Measurements from ENCODE around the gene ORM2.
"Not testable (repeated sequence)": the region's sequence is repeated elsewhere in the genome, so short reads cannot be mapped to it uniquely, and the experiment has no call there.

The ORM2 gene

GRCh38 chr9:114329625-114330022 is at the start of gene ORM2:
ORM2 (plus strand) TSS chr9:114329869; CDS start chr9:114329905, 36 bp downstream.
- DNase-seq (ENCODE audit: low read depth in 2 of 2): not testable (repeated sequence)

DNA sequence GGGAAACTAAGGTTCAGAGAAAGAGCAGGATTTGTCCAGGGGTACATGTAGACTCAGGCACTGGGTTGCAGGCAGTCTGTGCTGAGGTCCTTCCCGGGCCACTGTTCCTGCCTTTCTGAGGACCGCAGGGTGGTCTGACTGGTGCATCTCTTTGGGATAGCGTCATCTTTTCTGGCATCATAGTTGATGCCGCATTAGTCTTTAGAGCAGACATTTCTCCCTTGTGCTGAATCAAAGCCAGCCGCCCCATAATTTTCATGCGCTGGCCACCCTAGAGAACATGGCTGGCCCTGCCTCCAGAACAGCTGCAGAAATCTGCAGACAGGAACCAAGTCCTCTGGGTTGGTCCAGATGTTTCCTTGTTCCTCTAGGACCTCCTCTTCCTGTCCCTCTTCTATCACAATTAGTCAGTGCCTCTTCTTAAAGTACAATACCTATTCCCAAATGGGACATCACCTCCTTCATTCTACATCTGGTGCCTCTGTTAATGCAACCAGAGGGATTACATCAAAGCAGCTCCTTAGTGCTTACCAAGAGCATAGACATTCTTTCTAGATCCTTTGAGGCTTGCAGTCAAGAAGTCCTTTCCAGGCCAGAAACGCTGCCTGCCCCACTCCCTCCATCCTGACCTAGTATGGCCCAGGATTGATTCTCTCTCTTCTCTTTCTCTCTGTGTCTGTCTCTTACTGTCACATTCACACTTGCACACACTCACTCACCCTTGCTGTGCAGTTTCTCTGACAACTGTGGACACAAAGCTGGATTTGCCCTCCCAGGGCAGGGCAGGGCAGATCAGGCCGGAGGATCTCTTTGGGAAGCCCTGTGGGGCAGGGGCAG is 48.8 kb upstream of the ORM2 start:
- no peak for DNase-seq (ENCODE audit: low read depth in 2 of 2)

DNA sequence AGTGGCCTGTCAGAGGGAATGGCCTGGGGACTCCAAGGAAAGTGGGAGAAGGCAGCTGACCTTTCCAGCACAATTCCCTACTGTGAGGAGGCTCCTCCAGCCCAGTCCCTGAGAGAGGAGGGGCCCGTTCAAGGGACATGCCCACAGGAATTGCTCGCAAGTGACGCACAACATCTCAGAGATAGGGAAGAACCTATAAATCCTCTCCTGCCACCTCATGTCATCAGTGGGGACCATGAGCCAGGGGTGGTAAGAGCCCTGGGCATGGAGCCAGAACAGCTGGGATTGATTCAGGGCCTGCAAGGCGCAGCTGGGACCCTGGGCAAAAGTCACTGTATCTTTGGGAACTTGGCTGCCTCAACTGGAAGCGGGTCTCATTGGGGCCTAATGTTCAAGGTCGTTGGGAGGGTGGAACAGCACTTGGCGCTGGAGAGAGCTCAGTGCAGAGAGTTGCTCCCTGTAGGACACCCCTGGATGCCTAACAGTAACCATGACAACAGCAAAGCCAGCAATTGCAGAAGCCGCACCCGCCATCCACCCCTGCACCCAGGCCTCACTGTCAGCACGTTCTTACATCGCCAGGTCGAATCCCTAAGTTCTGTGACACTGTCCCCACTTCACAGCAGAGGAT is 48.1 kb upstream of the ORM2 start:
- no peak for DNase-seq (ENCODE audit: low read depth in 2 of 2)

DNA sequence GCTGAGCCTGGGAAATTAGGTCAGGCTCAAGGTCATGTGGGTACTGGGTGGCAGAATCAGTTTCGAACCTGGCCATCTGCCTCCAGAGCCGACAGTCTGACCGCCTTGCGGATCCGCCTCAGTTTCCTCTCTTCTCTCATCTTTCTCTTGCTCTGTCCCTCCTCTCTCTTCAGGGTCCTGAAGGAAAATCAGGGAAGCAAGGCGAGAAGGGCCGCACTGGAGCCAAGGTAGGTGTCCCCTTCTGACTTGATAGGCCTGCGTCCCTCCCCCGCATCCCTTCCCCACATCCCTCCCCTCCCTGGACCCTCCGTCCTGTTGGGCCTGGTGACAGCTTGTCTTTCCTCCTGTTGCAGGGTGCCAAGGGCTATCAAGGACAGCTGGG is 47.6 kb upstream of the ORM2 start:
- DNase-seq (ENCODE audit: low read depth in 2 of 2): no peak

GRCh38 chr9:114282507-114282906 is 47.2 kb upstream of the ORM2 start:
- DNase-seq (ENCODE audit: low read depth in 2 of 2): no peak

GRCh38 chr9:114282926-114283325 is 46.7 kb upstream of the ORM2 start:
- peak in 1 of 2 donors; percentile 19 for DNase-seq (ENCODE audit: low read depth in 2 of 2)

DNA sequence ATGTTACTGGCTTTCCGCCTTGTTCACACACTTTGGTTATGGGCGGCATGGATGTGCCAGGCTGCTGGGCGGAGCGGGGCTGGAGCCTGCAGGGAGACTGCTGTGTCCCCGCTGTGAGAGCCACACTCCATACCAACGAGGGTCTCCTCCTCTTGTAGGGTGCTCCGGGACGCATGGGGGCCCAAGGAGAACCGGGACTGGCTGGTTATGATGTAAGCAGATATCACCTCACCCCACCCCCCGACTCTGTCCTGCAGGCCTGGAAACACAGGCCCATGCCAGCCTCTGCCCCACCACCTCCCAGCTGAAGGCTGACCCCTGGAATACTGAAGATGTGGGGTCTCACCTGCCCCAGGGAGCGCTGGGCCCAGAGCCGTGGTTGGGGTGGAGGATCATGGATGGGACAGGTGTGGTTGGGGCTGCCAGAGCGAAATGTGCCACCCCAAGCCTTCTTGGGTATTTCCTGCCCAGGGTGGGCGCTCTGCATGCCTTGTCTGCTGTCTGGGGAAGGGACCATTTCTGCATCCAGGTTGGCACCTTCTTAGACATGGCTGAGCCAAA is 46.0 kb upstream of the ORM2 start:
- DNase-seq (ENCODE audit: low read depth in 2 of 2): no peak

GRCh38 chr9:114284316-114285060 is 45.2 kb upstream of the ORM2 start:
- no peak for DNase-seq (ENCODE audit: low read depth in 2 of 2)

DNA sequence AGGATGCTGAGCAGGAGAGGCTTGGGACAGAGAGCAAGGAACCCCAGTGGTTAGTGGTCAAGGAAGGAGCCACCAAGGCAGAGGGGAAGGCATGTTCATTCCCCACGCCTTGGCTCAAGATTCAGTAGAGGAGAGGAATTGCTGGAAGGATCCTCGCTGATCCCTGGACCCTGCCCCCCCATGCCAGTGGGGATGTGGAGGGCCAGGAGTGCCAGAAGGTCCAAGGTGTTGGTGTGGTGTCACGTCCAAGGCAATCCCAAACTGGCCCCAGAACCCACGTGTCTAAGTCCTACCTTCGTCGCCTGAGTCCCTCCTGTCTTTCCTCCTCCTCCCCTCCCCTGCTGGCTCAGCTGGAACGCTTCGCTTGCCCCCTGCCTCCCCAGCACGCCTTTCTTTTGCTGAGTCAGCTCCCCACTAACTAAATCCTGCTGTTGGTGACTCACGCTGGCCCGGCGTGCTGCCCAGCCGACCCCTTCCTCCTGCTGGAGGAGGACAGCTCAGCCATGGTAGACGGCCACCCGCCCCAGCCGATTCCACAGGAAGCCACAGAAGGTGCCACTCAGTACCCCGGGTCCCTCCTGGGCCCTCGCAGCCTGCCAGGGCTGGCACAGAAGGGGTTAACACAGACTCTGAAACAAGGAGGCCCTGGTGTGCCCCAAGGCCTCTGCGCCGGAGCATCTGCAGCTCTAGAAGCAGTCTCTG is 44.4 kb upstream of the ORM2 start:
- no peak for DNase-seq (ENCODE audit: low read depth in 2 of 2)

GRCh38 chr9:114286146-114286679 is 43.5 kb upstream of the ORM2 start:
- no peak for DNase-seq (ENCODE audit: low read depth in 2 of 2)

GRCh38 chr9:114287001-114287762 is 42.5 kb upstream of the ORM2 start:
- DNase-seq (ENCODE audit: low read depth in 2 of 2): no peak

GRCh38 chr9:114287763-114288192 is 41.9 kb upstream of the ORM2 start:
- no peak for DNase-seq (ENCODE audit: low read depth in 2 of 2)

GRCh38 chr9:114288193-114289091 is 41.2 kb upstream of the ORM2 start:
- DNase-seq (ENCODE audit: low read depth in 2 of 2): no peak

- no peak for DNase-seq (ENCODE audit: low read depth in 2 of 2)
These were observed 40.6 kb upstream of the ORM2 start for GRCh38 chr9:114289106-114289505.

GRCh38 chr9:114289571-114290481 is 39.8 kb upstream of the ORM2 start:
- DNase-seq (ENCODE audit: low read depth in 2 of 2): no peak

GRCh38 chr9:114290561-114290986 is 39.1 kb upstream of the ORM2 start:
- no peak for DNase-seq (ENCODE audit: low read depth in 2 of 2)

DNA sequence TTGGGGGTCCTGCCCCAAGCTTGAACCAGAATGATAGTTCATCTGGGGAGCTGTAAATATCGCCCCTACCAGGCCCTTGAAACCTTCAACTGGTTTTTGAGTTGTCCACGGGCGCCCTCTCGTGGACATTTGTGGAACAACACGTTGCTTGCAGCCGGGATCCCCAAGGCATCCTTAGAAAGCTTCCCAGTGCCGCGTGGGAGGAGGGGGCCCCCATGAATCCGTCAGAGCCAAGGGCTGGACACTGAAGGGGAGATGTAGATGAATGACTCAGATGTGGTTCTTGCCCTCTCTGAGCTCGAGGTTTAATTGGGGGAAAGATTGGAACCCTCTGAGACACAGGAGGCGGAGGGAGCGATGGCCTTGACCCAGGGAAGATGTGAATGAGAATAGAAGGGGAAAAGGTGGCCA is 38.6 kb upstream of the ORM2 start:
- DNase-seq (ENCODE audit: low read depth in 2 of 2): peak; percentile 45 to 77

DNA sequence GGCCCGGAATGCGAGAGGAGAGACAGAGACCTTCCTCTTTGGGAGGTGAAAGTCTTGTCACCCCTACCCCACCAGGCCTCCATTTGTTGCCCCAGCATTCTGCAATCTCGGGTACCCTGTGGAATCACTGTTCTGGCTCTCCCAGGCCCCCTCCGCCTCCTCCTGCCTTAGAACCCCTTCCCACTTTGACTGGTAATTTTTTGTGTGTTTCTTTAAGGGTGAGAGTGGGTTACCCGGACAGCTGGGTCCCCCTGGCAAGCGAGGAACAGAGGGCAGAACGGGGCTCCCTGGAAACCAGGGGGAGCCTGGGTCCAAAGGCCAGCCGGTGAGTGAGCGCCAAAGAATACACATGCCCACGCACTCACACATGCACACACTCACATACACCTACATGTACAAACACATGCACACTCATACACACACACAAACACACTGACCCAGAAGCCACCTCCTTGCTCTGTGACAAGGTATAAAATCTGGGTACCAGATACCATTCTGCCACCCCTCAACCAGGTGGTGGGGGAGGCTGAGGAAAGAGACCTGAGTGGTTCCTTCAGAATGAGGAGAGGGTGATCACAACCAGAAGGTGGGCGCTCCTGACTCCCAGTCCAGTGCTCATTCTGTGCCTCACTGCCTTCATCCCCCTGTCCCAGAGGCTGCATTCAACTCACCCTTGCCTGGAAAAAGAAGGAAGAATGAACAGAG is 37.6 kb upstream of the ORM2 start:
- no peak for DNase-seq (ENCODE audit: low read depth in 2 of 2)
